Measurements from ENCODE around the gene AP4S1.

- TF ChIP-seq CTCF (IDR thresholded peaks at IDR 0.05; ENCODE audit: insufficient read depth, low read length, poor library complexity, severe bottlenecking) (no peak), EZH2phosphoT487 (conservative IDR thresholded peaks at IDR 0.05; ENCODE audit: low read length) (no peak)
Measured at GRCh38 chr14:31128601-31129526, 103.4 kb downstream of the AP4S1 start.

Data from SU-DHL-6 (cell line).